Neuronal stem cell (in vitro differentiated cells): ENCODE data around the gene CCL11.

Source experiments
- DNase-seq: peaks from one replicate; pipeline ENCODE4 v3.0.0-alpha.2; 2013; ENCODE audit warnings: low spot score
- H2AFZ ChIP-seq: one replicate; pipeline ENCODE4 v1.6.1; 2013; ENCODE audit warnings: mild to moderate bottlenecking, low read length, inconsistent platforms
- H2AK5ac ChIP-seq: 2 replicates; pipeline ENCODE4 v1.6.1; 2013; ENCODE audit warnings: low read depth, mild to moderate bottlenecking, inconsistent platforms, low read length, moderate library complexity, mixed read lengths
- H2BK120ac ChIP-seq: 2 replicates; pipeline ENCODE4 v1.6.1; 2013; ENCODE audit warnings: low read depth, mild to moderate bottlenecking, inconsistent platforms, low read length, moderate library complexity, mixed read lengths
- H2BK12ac ChIP-seq: one replicate; pipeline ENCODE4 v1.6.1; 2013; ENCODE audit warnings: low read length, inconsistent platforms
- H2BK15ac ChIP-seq: 2 replicates; pipeline ENCODE4 v1.6.1; 2013; ENCODE audit warnings: mild to moderate bottlenecking, low read length, inconsistent platforms, mixed read lengths
- H2BK5ac ChIP-seq: one replicate; pipeline ENCODE4 v1.6.1; 2013; ENCODE audit warnings: inconsistent platforms, mild to moderate bottlenecking, low read length, moderate library complexity
- H3K14ac ChIP-seq: one replicate; pipeline ENCODE4 v1.6.1; 2013; ENCODE audit warnings: low read length, inconsistent platforms
- H3K18ac ChIP-seq: 2 replicates; pipeline ENCODE4 v1.6.1; 2013; ENCODE audit warnings: low read length, inconsistent platforms
- H3K23ac ChIP-seq: 2 replicates; pipeline ENCODE4 v1.6.1; 2013; ENCODE audit warnings: low read depth, mild to moderate bottlenecking, mixed read lengths, low read length, inconsistent platforms; ENCODE audit not compliant: poor library complexity
- H3K27ac ChIP-seq: replicated peaks from 3 replicates; pipeline ENCODE4 v1.5.1; 2013; ENCODE audit warnings: low read length, inconsistent platforms
- H3K27me3 ChIP-seq, 3 experiments: 2 replicates each; pipeline ENCODE4 v1.6.1; 2013; ENCODE audit warnings: low read length in 3 of 3, mild to moderate bottlenecking in 2 of 3, inconsistent platforms in 1 of 3, low read depth in 1 of 3, mixed read lengths in 1 of 3, moderate library complexity in 1 of 3; ENCODE audit not compliant: control insufficient read depth in 3 of 3, insufficient read depth in 3 of 3
- H3K36me3 ChIP-seq, 2 donors: replicated peaks in 1 of 2; 2 replicates each; pipeline ENCODE4 v1.6.1; 2013; ENCODE audit warnings: low read length in 2 of 2; ENCODE audit not compliant: control insufficient read depth in 2 of 2, insufficient read depth in 2 of 2
- H3K4ac ChIP-seq: 2 replicates; pipeline ENCODE4 v1.6.1; 2013; ENCODE audit warnings: inconsistent platforms, mild to moderate bottlenecking, low read length, moderate library complexity
- H3K4me1 ChIP-seq, 2 donors: 1 replicate in 1 of 2; 2 replicates in 1 of 2; pipeline ENCODE4 v1.6.1; 2013; ENCODE audit warnings: low read length in 2 of 2, low read depth in 1 of 2; ENCODE audit not compliant: control insufficient read depth in 2 of 2, insufficient read depth in 1 of 2
- H3K4me2 ChIP-seq: one replicate; pipeline ENCODE4 v1.6.1; 2013; ENCODE audit warnings: mild to moderate bottlenecking, low read length, inconsistent platforms; ENCODE audit not compliant: insufficient read depth, poor library complexity, severe bottlenecking
- H3K4me3 ChIP-seq, 2 donors: 2 replicates each; pipeline ENCODE4 v1.5.1; 2013; ENCODE audit warnings: low read length in 2 of 2, mild to moderate bottlenecking in 2 of 2, inconsistent platforms in 1 of 2, moderate library complexity in 1 of 2
- H3K79me1 ChIP-seq: one replicate; pipeline ENCODE4 v1.6.1; 2013; ENCODE audit warnings: low read depth, mild to moderate bottlenecking, inconsistent platforms, low read length, moderate library complexity
- H3K9ac ChIP-seq: one replicate; pipeline ENCODE4 v1.6.1; 2013; ENCODE audit warnings: mild to moderate bottlenecking, low read depth, low read length, inconsistent platforms; ENCODE audit not compliant: poor library complexity
- H3K9me3 ChIP-seq, 2 donors: replicated peaks in 1 of 2; 2 replicates each; pipeline versions ENCODE3 to v1.6.1; 2013; ENCODE audit warnings: low read length in 2 of 2, mild to moderate bottlenecking in 2 of 2, inconsistent platforms in 1 of 2, low read depth in 1 of 2, mixed read lengths in 1 of 2, moderate library complexity in 1 of 2; ENCODE audit not compliant: control insufficient read depth in 2 of 2, insufficient read depth in 1 of 2
- H4K8ac ChIP-seq: one replicate; pipeline ENCODE4 v1.6.1; 2013; ENCODE audit warnings: low read depth, mild to moderate bottlenecking, inconsistent platforms, low read length, moderate library complexity
- H4K91ac ChIP-seq: one replicate; pipeline ENCODE4 v1.6.1; 2013; ENCODE audit warnings: low read length, low read depth, mild to moderate bottlenecking, inconsistent platforms; ENCODE audit not compliant: poor library complexity
- WGBS, 2 donors: extraction: QIAGEN DNeasy Blood & Tissue Kit; methylation state at CpG; one replicate each; pipeline ENCODE4 v1.1.7; 2013; ENCODE audit warnings: missing lambda C conversion rate in 2 of 2, mixed read lengths in 1 of 2; ENCODE audit not compliant: insufficient read length in 2 of 2, insufficient replicate concordance in 1 of 2; ENCODE audit errors: extremely low coverage in 2 of 2; 5-methylcytosine and 5-hydroxymethylcytosine counted together

CCL11 gene

DNA sequence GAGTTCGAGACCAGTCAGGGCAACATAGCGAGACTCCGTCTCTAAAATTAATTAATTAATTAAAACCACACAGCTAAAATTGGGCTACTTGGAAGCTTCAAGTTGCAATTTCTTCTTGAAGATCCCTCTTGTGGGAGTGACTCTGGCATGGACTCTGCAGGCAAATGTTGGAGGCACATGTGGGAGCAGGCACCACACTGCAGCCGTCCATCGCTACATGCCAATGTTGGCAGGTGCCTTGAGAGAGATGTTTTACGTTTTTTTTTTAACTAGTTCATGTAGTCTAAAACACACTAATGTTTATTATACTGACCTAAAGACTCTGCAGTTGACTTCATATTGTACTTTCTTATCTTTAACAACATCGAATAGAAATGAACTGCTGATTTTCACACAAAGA, 25.7 kb downstream of the CCL11 start:
- Histone ChIP-seq H3K4me2 (no peak overlapping the region), H2BK5ac (no peak overlapping the region), H3K18ac (no peak overlapping the region), H2AK5ac (no peak overlapping the region), H3K36me3 (no peaks in the 10 kb centered on the region), H2BK12ac (no peak overlapping the region), H3K79me1 (no peaks in the 10 kb centered on the region), H3K9ac (no peak overlapping the region), H3K14ac (no peak overlapping the region), H3K27ac (no peak overlapping the region), H3K23ac (no peak overlapping the region), H2AFZ (no peak overlapping the region), H2BK120ac (no peak overlapping the region), H3K9me3 (no peaks in the 10 kb centered on the region), H3K27me3 (no peaks in the 10 kb centered on the region), H3K4me1 (no peaks in the 10 kb centered on the region), H2BK15ac (no peak overlapping the region), H3K4ac (no peak overlapping the region), H4K8ac (no peak overlapping the region), H3K4me3 (no peak overlapping the region), H4K91ac (no peak overlapping the region)
- no CpG with 5 or more reads among the region's 7 CpGs for WGBS, 2 donors
- DNase-seq: no peak

- Histone ChIP-seq H3K27ac (no peak overlapping the region), H3K18ac (no peak overlapping the region), H2AFZ (no peak overlapping the region), H3K4me1 (no peaks in the 10 kb centered on the region), H4K8ac (no peak overlapping the region), H3K9ac (no peak overlapping the region), H3K4ac (no peak overlapping the region), H2BK5ac (no peak overlapping the region), H2AK5ac (no peak overlapping the region), H2BK15ac (no peak overlapping the region), H3K36me3 (no peaks in the 10 kb centered on the region), H3K4me2 (no peak overlapping the region), H3K27me3 (no peaks in the 10 kb centered on the region), H3K79me1 (no peaks in the 10 kb centered on the region), H3K23ac (no peak overlapping the region), H3K4me3 (no peak overlapping the region), H3K9me3 (no peaks in the 10 kb centered on the region), H3K14ac (no peak overlapping the region), H4K91ac (no peak overlapping the region), H2BK120ac (no peak overlapping the region), H2BK12ac (no peak overlapping the region)
- no peak for DNase-seq
- no CpG with 5 or more reads among the region's 5 CpGs for WGBS, 2 donors
Measured at GRCh38 chr17:34312080-34312479, 26.5 kb downstream of the CCL11 start.

- Histone ChIP-seq H4K8ac (no peak overlapping the region), H3K9me3 (no peaks in the 10 kb centered on the region), H4K91ac (no peak overlapping the region), H3K27me3 (no peaks in the 10 kb centered on the region), H3K36me3 (no peaks in the 10 kb centered on the region), H3K79me1 (no peaks in the 10 kb centered on the region), H3K18ac (no peak overlapping the region), H2BK12ac (no peak overlapping the region), H2AFZ (no peak overlapping the region), H3K14ac (no peak overlapping the region), H2AK5ac (no peak overlapping the region), H2BK120ac (no peak overlapping the region), H3K27ac (no peak overlapping the region), H3K9ac (no peak overlapping the region), H2BK15ac (no peak overlapping the region), H3K4ac (no peak overlapping the region), H3K23ac (no peak overlapping the region), H3K4me1 (no peaks in the 10 kb centered on the region), H3K4me2 (no peak overlapping the region), H2BK5ac (no peak overlapping the region), H3K4me3 (no peak overlapping the region)
- no peak for DNase-seq
- WGBS, 2 donors: no CpG with 5 or more reads among the region's 4 CpGs
Measured at GRCh38 chr17:34313164-34313563, 27.6 kb downstream of the CCL11 start.

DNA sequence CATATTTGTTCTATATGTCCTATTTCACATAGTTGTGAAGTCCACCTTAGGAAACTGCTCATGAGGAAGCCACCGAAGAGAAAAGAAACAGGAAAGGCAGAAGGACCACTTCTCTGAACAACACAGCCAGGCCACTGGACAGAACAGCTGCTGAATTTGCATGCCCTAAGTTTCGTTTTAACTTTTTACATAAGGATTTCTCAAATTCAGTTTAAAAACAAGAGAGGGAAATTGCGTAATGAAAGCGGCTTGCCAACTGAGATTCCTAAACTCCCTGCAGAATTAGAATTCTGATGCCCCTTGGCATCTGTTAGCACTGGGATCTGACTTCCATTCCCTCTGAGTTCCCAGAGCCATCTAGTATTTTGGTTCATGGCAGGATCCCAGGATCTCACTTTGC, 28.7 kb downstream of the CCL11 start:
- Histone ChIP-seq H2BK15ac (no peak overlapping the region), H4K91ac (no peak overlapping the region), H3K79me1 (no peaks in the 10 kb centered on the region), H3K27me3 (no peaks in the 10 kb centered on the region), H3K4me1 (peaks cover 0 to under 1% of the 10 kb centered on the region in 2 donors), H2AK5ac (no peak overlapping the region), H3K14ac (no peak overlapping the region), H3K27ac (no peak overlapping the region), H2AFZ (no peak overlapping the region), H2BK120ac (no peak overlapping the region), H3K9ac (no peak overlapping the region), H3K4ac (no peak overlapping the region), H3K36me3 (no peaks in the 10 kb centered on the region), H3K9me3 (no peaks in the 10 kb centered on the region), H2BK5ac (no peak overlapping the region), H3K18ac (no peak overlapping the region), H3K4me3 (no peak overlapping the region), H2BK12ac (no peak overlapping the region), H3K23ac (no peak overlapping the region), H3K4me2 (no peak overlapping the region), H4K8ac (no peak overlapping the region)
- WGBS, 2 donors: no CpG with 5 or more reads among the region's 4 CpGs
- no peak for DNase-seq
